GM19463 (cell line): Measurements from ENCODE around the gene TFAP2E.
A peak's percentile ranks its signal among the peaks of the same experiment; 100 is the strongest.
"Not testable (repeated sequence)": the region's sequence is repeated elsewhere in the genome, so short reads cannot be mapped to it uniquely, and the experiment has no call there.

ENCODE experiments used
- ATAC-seq: cut with Tn5 transposase; IDR thresholded peaks from one replicate; pipeline ENCODE4 v1.9.1; 2021; ENCODE audit warnings: mild to moderate bottlenecking, moderate library complexity; ENCODE audit not compliant: unreplicated experiment

Gene TFAP2E

GRCh38 chr1:35571263-35571662 is 1.9 kb upstream of the TFAP2E start:
- no peak for ATAC-seq

- no peak for ATAC-seq
Measured at GRCh38 chr1:35572296-35572695, 818 bp upstream of the TFAP2E start.

GRCh38 chr1:35574125-35574654 is 1.1 kb downstream of the TFAP2E start:
- ATAC-seq, result no peak

- ATAC-seq, result no peak
Measured at GRCh38 chr1:35574655-35575415, 1.7 kb downstream of the TFAP2E start.

GRCh38 chr1:35575416-35575958 is 2.4 kb downstream of the TFAP2E start:
- ATAC-seq, result no peak

GRCh38 chr1:35576061-35576765 is 3.1 kb downstream of the TFAP2E start:
- ATAC-seq, result no peak

GRCh38 chr1:35576766-35577070 is 3.6 kb downstream of the TFAP2E start:
- ATAC-seq, result not testable (repeated sequence)

GRCh38 chr1:35577071-35577998 is 4.2 kb downstream of the TFAP2E start:
- peak; percentile 84 for ATAC-seq

GRCh38 chr1:35580949-35581388 is 7.9 kb downstream of the TFAP2E start:
- no peak for ATAC-seq

GRCh38 chr1:35581621-35582020 is 8.5 kb downstream of the TFAP2E start:
- not testable (repeated sequence) for ATAC-seq

GRCh38 chr1:35585281-35585680 is 12.2 kb downstream of the TFAP2E start:
- ATAC-seq, result no peak

GRCh38 chr1:35585805-35586204 is 12.7 kb downstream of the TFAP2E start:
- not testable (repeated sequence) for ATAC-seq

- ATAC-seq, result no peak
Measured at GRCh38 chr1:35586808-35587207, 13.7 kb downstream of the TFAP2E start.

- no peak for ATAC-seq
Measured at GRCh38 chr1:35587736-35588135, 14.6 kb downstream of the TFAP2E start.

GRCh38 chr1:35588197-35588910 is 15.2 kb downstream of the TFAP2E start:
- no peak for ATAC-seq

GRCh38 chr1:35589516-35590427 is 16.7 kb downstream of the TFAP2E start:
- ATAC-seq, result no peak

- no peak for ATAC-seq
Measured at GRCh38 chr1:35590476-35591040, 17.4 kb downstream of the TFAP2E start.

GRCh38 chr1:35591211-35591610 is 18.1 kb downstream of the TFAP2E start:
- ATAC-seq, result no peak
